Adrenal gland (tissue), 12 donors: ENCODE measurements around the gene LHX1. TPM values are rescaled to one million over a fixed set of nuclear protein-coding genes. Genes with fewer than 3 reads are reported as not detected.

Experiments
- DNase-seq, 7 donors: peaks; one replicate each; pipeline ENCODE4 v3.0.0-alpha.2; 2019 to 2020
- H3K27ac ChIP-seq, 5 donors: fragments of 200-600 bp; sonication (generic) in 4 of 5; 1 replicate in 3 of 5; 2 replicates in 2 of 5; pipeline versions ENCODE4 v1.5.1 to v1.8.0; 2016 to 2020; ENCODE audit warnings: mild to moderate bottlenecking in 1 of 5
- H3K27me3 ChIP-seq: fragments of 200-600 bp; 2 replicates; pipeline ENCODE4 v1.8.0; 2021
- H3K36me3 ChIP-seq, 2 donors: fragments of 200-600 bp; replicated peaks in 1 of 2; 1 replicate in 1 of 2; 2 replicates in 1 of 2; pipeline versions ENCODE4 v1.5.1 to v1.8.0; 2018 to 2022
- H3K4me1 ChIP-seq, 2 donors: fragments of 200-600 bp; replicated peaks in 1 of 2; 1 replicate in 1 of 2; 2 replicates in 1 of 2; pipeline versions ENCODE4 v1.5.1 to v1.8.0; 2018 to 2021
- H3K4me3 ChIP-seq, 4 donors: fragments of 200-600 bp; sonication (generic) in 3 of 4; one replicate each; pipeline ENCODE4 v1.5.1; 2016 to 2018
- H3K9me3 ChIP-seq, 3 donors: fragments of 200-600 bp; sonication (generic) in 1 of 3; replicated peaks in 1 of 3; 1 replicate in 2 of 3; 2 replicates in 1 of 3; pipeline versions ENCODE4 v1.5.1 to v1.8.0; 2016 to 2021
- CTCF ChIP-seq, 6 experiments: fragments of 450-650 bp in 4 of 6; fragments of 200-600 bp in 2 of 6; sonication (generic) in 1 of 6; IDR thresholded peaks; 1 replicate in 5 of 6; 2 replicates in 1 of 6; pipeline versions ENCODE4 v1.5.1 to v1.8.0; 2016 to 2021; ENCODE audit warnings: antibody characterized with exemption in 6 of 6, mild to moderate bottlenecking in 2 of 6, moderate library complexity in 1 of 6
- POLR2A ChIP-seq, 2 donors: fragments of 450-650 bp; IDR thresholded peaks; one replicate each; pipeline ENCODE4 v1.6.1; 2017; ENCODE audit warnings: antibody characterized with exemption in 2 of 2, mild to moderate bottlenecking in 2 of 2, moderate library complexity in 1 of 2
- WGBS, 4 donors: extraction: QIAGEN DNeasy Blood & Tissue Kit in 2 of 4; methylation state at CpG; one replicate each; pipeline versions ENCODE4 v1.1.5 to v1.1.7; 2013 to 2017; 5-methylcytosine and 5-hydroxymethylcytosine counted together
- intact Hi-C, 2 donors: fragments of 100-400 bp; cut with DNase I; formaldehyde crosslinking; loops; one replicate each; pipeline versions ENCODE4 v1.14.1 to v1.15.0; 2022 to 2023
- polyA plus RNA-seq, 3 donors: library from polyadenylated mRNA; stranded (reverse); fragments of 200-250 nt in 2 of 3; fragments of 350-450 nt in 1 of 3; fragmentation: Illumina TruSeq in 1 of 3; extraction: RNeasy Lipid Tissue Mini Kit (QIAGEN cat#74804) in 1 of 3; gene quantifications; one replicate each; pipeline ENCODE4 v1.2.3, GENCODE V29; 2013 to 2014
- total RNA-seq, 9 donors: library from RNA; depleted of rRNA in 4 of 9; stranded (reverse); fragments of >200 nt in 4 of 9; fragments of 120-200 nt in 1 of 9; fragmentation: NEBNext Ultra II Directional in 1 of 9; extraction: Animal tissue kit (Norgen Biotek cat#: 25700) in 1 of 9; gene quantifications; one replicate each; pipeline versions ENCODE4 v1.1.0 to v1.2.4, GENCODE V29; 2013 to 2023
- donor health status: healthy with polysubstance abuse.
- donor health status: Bipolar disorder and iron deficiency.
- donor health status: DM: yes; HTN: yes; CAD: no.
- donor health status: DM: no; HTN: no; CAD: no.
- donor health status: DM: no; HTN: no; CAD: no.
- donor health status: DM: yes; HTN: yes; CAD: no.

LHX1 gene
- total and polyA plus RNA-seq, 12 donors = not detected

- H3K27me3 ChIP-seq = peaks cover 99% of the 10 kb centered on the region
- H3K4me1 ChIP-seq = peaks cover 6 to 8% of the 10 kb centered on the region in 2 donors
- no peaks in the 10 kb centered on the region for H3K9me3 ChIP-seq
- no peak for DNase-seq
- H3K36me3 ChIP-seq = no peaks in the 10 kb centered on the region
- no peak overlapping the region for H3K27ac ChIP-seq
- intact Hi-C loops = loop anchor here in 1 of 2 donors (10.0 kb wide), 1 partner anchor 102 kb away; no protein-coding TSS in a partner anchor
- 7 to 10% (median 8%) methylated on average over 31 to 59 of the region's 59 CpGs for WGBS, 4 donors
- TF ChIP-seq POLR2A (IDR thresholded peaks at IDR 0.05) = no peak
- no peak for TF ChIP-seq CTCF (IDR thresholded peaks at IDR 0.05)
- peak overlapping the region in 1 of 4 donors; percentile 28 for H3K4me3 ChIP-seq
Measured at GRCh38 chr17:36942631-36943125, 5.4 kb downstream of the LHX1 start.

DNA sequence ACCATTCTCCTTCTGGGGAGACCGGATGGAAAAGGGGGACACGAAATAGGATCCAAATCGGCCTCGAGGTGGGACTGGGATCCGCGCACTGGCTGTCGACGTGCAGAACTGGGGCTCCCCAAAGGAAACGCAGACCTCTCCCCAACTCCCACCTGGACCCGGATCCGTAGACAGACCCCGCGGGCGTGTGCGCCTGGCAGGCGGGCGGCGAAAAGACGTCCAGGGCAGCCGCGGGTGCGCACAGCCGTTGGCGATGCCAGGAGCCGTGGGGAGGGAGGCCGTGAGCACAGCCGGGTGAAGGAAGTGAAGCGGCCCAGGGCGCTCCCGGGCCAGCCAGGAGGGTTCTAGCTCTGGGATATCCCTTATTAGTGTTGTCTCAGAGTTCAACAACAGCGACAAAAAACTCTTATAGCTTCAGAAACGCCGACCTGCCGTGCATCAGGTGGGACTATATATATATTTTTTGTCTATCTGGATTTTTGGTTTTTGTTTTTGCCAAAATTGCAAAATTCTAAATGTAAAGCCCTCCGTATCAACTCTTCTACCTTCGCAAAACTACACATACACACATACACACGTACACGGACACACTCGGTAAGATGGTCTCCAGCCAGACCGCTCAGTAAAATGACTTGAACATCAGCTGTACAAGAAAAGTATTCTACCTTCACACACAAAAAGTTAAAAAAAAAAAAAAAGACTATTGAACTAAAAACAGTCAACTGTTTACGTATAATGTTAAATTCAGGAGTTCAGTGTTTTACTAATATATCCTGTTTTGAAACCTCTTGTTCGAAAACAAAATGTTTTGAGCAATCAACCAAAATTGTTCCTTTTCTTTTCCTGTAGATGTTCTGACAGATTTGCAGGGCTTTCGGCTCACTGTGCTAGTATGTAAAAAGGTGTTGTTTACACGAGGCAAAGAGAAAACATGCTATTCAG is 6.2 kb downstream of the LHX1 start:
- no peak overlapping the region for H3K27ac ChIP-seq
- DNase-seq = no peak
- peaks cover 6 to 13% of the 10 kb centered on the region in 2 donors for H3K4me1 ChIP-seq
- TF ChIP-seq CTCF (IDR thresholded peaks at IDR 0.05) (no peak), POLR2A (IDR thresholded peaks at IDR 0.05) (no peak)
- H3K4me3 ChIP-seq = no peak overlapping the region
- 23 to 32% (median 27%) methylated on average over 23 to 44 of the region's 44 CpGs for WGBS, 4 donors
- no peaks in the 10 kb centered on the region for H3K9me3 ChIP-seq
- intact Hi-C loops = loop anchor here in 1 of 2 donors (10.0 kb wide), 1 partner anchor 101 kb away; no protein-coding TSS in a partner anchor
- H3K36me3 ChIP-seq = no peaks in the 10 kb centered on the region
- H3K27me3 ChIP-seq = peaks cover 91% of the 10 kb centered on the region

DNA sequence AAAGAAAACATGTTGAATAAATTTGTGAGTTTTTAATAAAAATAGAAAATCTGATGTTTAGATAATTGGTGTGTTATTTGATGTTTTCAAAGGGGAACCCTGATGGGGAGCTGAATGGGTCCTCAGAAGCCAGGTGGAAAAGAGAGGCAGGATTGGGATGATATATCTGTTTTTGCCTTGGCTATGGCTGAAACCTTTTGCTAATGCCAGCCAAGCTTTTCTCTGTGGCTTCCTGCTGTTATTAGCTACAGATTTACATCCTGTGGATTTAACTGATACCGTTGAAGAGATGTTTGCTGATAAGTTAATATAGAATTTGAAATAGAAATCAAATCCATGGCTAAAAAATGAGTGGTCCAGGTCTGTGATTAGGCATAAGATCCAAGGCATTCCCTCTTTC is 7.3 kb downstream of the LHX1 start:
- no peaks in the 10 kb centered on the region for H3K9me3 ChIP-seq
- WGBS, 4 donors = 5 to 13% (median 10%) methylated on average over 1 of the region's 1 CpG
- no peak for DNase-seq
- peaks cover 9 to 13% of the 10 kb centered on the region in 2 donors for H3K4me1 ChIP-seq
- no peaks in the 10 kb centered on the region for H3K36me3 ChIP-seq
- no peak overlapping the region for H3K27ac ChIP-seq
- TF ChIP-seq POLR2A (IDR thresholded peaks at IDR 0.05) (no peak), CTCF (IDR thresholded peaks at IDR 0.05) (no peak)
- intact Hi-C loops = loop anchor here in 1 of 2 donors (10.0 kb wide), 1 partner anchor 100 kb away; no protein-coding TSS in a partner anchor
- no peak overlapping the region for H3K4me3 ChIP-seq
- peaks cover 80% of the 10 kb centered on the region for H3K27me3 ChIP-seq

GRCh38 chr17:36945140-36945539 is 7.9 kb downstream of the LHX1 start:
- WGBS, 4 donors = 27 to 54% (median 43%) methylated on average over 1 of the region's 1 CpG
- Histone ChIP-seq H3K4me3 (no peak overlapping the region), H3K27me3 (peaks cover 76% of the 10 kb centered on the region), H3K36me3 (no peaks in the 10 kb centered on the region), H3K9me3 (no peaks in the 10 kb centered on the region), H3K4me1 (peaks cover 15 to 18% of the 10 kb centered on the region in 2 donors), H3K27ac (no peak overlapping the region)
- DNase-seq = no peak
- intact Hi-C loops = loop anchor here in 1 of 2 donors (10.0 kb wide), 1 partner anchor 100 kb away; no protein-coding TSS in a partner anchor
- TF ChIP-seq POLR2A (IDR thresholded peaks at IDR 0.05) (no peak), CTCF (IDR thresholded peaks at IDR 0.05) (no peak)
